Choroid plexus epithelial cell (primary cell): ENCODE results near the gene MINDY4.

ENCODE experiments used
- DNase-seq: peaks from one replicate; pipeline ENCODE4 v3.0.0-alpha.2; 2010; ENCODE audit warnings: low read depth
- H3K4me3 ChIP-seq: 2 replicates; pipeline ENCODE4 v1.5.1; 2011; ENCODE audit warnings: low read depth, mild to moderate bottlenecking, control low read depth, low read length, moderate library complexity
- TF ChIP-seq, protein P1 (sequence below): conservative IDR thresholded peaks from 2 replicates; pipeline ENCODE4 v1.5.1; 2011; ENCODE audit warnings: low read depth, mild to moderate bottlenecking, control low read depth, inconsistent platforms, low read length, moderate library complexity

MINDY4 gene

DNA sequence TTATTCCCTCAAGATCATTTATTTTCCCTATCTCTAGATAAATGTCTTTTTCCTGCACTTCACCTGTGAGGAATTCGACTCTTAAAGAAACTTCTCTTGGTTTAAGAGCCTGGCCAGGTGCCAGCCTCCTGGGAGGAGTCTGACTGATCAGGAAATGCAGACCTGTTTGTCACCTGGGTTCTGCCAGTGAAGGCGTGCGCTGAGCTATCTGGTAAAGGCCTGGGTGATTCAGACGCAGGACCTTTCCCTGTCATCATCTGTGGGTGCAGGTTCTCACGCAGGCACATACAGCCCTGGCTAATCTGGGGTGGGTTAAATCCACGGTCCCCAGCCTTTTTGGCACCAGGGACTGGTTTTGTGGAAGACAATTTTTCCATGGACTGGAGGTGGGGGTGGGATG lies 75.2 kb downstream of the MINDY4 start:
- no peak overlapping the region for H3K4me3 ChIP-seq
- DNase-seq: no peak
- TF ChIP-seq, protein P1, sequence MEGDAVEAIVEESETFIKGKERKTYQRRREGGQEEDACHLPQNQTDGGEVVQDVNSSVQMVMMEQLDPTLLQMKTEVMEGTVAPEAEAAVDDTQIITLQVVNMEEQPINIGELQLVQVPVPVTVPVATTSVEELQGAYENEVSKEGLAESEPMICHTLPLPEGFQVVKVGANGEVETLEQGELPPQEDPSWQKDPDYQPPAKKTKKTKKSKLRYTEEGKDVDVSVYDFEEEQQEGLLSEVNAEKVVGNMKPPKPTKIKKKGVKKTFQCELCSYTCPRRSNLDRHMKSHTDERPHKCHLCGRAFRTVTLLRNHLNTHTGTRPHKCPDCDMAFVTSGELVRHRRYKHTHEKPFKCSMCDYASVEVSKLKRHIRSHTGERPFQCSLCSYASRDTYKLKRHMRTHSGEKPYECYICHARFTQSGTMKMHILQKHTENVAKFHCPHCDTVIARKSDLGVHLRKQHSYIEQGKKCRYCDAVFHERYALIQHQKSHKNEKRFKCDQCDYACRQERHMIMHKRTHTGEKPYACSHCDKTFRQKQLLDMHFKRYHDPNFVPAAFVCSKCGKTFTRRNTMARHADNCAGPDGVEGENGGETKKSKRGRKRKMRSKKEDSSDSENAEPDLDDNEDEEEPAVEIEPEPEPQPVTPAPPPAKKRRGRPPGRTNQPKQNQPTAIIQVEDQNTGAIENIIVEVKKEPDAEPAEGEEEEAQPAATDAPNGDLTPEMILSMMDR: no peak

DNA sequence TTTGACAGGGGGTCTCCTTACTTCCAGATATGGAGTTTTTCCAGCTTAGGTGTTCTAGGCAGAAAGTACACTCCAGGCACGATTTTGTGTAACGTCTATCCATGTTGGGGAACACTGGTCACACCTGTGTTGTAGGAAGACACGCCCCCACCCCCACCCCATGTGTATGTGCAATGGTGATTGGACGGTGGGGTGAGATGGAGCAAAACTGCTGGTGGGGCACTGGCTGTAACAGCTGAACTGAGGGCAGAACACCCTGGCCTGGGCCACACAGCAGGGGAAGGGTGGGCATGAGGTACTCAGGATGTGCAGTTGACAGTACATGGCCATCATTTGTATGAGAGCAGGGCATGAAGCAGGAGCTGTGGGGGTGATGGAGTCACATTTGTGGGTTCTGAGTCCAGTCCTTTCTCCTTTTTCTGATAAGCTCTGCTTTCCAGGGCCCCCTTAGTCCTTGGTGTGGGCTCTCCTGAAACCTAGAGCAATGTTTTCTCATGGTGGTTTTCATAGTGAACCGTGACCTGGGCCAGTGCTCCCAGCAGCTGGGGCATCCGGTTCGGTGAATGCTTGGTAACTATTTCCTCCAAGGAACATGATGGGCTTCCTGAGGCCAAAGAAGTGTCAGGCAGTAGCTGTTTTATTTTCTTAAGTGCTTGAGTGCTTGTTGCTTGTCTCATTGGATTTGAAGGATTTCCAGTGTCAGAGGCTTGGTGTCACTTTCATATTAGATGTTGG lies 77.1 kb downstream of the MINDY4 start:
- peak; percentile 51 for DNase-seq
- TF ChIP-seq, protein P1: no peak
- no peak overlapping the region for H3K4me3 ChIP-seq

DNA sequence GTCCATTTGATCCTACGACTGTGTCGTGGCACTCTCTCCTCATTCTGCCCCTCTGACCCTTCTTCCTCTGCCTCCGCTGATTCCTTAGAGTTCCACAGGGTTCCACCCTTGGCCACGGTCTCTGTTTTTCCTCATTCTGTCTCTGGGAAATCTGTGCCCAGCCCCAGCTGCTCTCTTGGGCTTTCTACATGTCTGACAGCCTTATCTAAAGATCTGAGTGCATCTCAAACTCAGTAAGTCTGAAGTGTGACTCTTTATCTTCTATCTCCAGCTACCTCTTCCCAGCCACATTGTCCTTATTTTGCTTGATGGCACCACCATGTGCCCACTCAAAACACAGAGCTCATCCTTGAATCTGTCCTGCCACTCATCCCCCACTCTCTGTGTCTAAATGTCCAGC lies 78.3 kb downstream of the MINDY4 start:
- no peak overlapping the region for H3K4me3 ChIP-seq
- TF ChIP-seq, protein P1: no peak
- no peak for DNase-seq

DNA sequence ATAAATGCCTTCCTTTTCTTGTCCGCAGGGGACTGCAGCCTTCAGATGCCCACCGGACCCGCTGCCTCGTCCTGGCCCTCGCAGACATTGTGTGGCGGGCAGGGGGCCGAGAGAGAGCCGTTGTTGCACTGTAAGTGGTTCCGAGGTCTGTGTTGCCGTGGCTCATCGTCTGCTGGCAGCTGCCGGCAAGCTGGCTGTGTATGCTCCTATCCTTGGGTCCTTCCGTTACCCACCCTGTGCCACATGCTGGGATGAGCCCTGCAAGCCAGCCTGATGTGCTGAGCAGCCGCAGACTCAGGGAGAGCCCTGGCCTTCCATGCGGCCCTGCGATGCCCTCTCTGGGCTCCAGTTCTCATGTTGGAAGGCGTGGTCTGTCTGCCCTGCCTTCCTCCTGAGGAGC lies 79.2 kb downstream of the MINDY4 start:
- no peak overlapping the region for H3K4me3 ChIP-seq
- no peak for DNase-seq
- TF ChIP-seq, protein P1: no peak

DNA sequence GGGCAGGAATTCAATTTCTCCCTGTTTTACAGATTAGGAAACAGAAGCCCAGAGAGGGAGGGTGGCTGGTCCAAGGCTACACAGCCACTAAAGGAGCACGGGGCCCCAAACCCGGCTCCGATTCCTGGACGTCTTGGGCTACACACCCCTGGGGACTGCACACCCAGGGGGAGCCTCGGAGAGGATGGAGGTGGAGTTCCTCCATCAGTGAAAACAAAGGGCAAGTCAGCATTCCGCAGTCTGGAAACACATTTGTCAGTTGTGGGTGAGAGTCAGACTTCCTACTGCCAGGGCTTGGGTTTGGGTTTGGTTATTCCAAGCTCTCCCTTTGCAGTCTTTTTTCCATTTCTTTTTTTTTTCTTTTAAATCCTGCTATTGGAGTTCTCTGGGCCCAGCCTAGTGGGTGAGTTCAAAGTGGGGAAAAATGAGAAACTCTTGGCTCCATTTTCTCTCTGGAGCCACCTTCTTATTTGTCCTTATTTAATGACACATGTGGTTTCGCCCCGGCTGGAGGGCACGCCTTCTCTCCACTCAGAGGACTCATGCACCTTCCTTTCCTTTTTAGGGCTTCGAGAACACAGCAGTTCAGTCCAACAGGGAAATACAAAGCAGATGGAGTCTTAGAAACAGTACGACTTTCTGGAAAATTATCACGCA lies 80.6 kb downstream of the MINDY4 start:
- TF ChIP-seq, protein P1: no peak
- no peak for DNase-seq
- no peak overlapping the region for H3K4me3 ChIP-seq

DNA sequence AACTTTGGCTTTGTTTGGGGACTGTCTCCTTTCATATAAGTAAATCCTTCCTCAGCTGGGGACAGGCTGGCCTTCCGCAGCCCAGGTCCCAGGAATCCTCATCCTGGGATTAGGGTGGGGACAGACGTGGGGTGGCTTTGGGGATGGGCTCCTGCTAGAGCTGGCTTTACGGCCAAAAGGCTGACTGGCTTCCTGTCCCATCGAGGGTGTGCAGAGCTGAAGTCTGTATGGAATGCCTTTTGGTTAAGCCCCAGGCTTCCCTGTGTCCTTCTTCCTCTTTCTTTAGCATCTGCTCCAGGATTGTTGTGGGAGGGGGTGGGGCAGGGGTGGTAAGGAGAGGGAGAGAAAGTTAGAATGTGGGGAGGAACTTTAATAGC lies 81.1 kb downstream of the MINDY4 start:
- TF ChIP-seq, protein P1: no peak
- no peak for DNase-seq
- H3K4me3 ChIP-seq: no peak overlapping the region
